ENCODE results near the gene SDK2. TPM values are rescaled to one million over a fixed set of nuclear protein-coding genes. Genes with fewer than 3 reads are reported as not detected.
"Not testable (repeated sequence)": the region's sequence is repeated elsewhere in the genome, so short reads cannot be mapped to it uniquely, and the experiment has no call there.

The SDK2 gene
- total and polyA plus RNA-seq, 11 donors = 0.84 to 4.0 (median 2.6) TPM

- H3K9me3 ChIP-seq = no peaks in the 10 kb centered on the region
- WGBS, 4 donors = 72 to 83% (median 76%) methylated on average over 9 of the region's 9 CpGs
- H3K4me1 ChIP-seq = peaks cover 0 to 11% (median 3%) of the 10 kb centered on the region in 12 donors
- DNase-seq (no peak), ATAC-seq (no peak)
- no peak overlapping the region for H3K4me3 ChIP-seq
- no peak for TF ChIP-seq CTCF (IDR thresholded peaks at IDR 0.05)
- no peak overlapping the region for H3K27ac ChIP-seq
- intact Hi-C loops (cut with DNase I) = loop anchor here in 4 of 10 donors (2.0 to 10.0 kb wide), 3 partner anchors 115 to 647 kb away; no protein-coding TSS in a partner anchor
- no peaks in the 10 kb centered on the region for H3K36me3 ChIP-seq
- no peaks in the 10 kb centered on the region for H3K27me3 ChIP-seq
These were observed 272.4 kb downstream of the SDK2 start for GRCh38 chr17:73371836-73372235.

- no peak overlapping the region for H3K4me3 ChIP-seq
- H3K36me3 ChIP-seq = no peaks in the 10 kb centered on the region
- TF ChIP-seq CTCF (IDR thresholded peaks at IDR 0.05) (no peak), POLR2A (IDR thresholded peaks at IDR 0.05) (no peak)
- H3K27me3 ChIP-seq = no peaks in the 10 kb centered on the region
- ATAC-seq (no peak), DNase-seq (no peak)
- no peaks in the 10 kb centered on the region for H3K9me3 ChIP-seq
- intact Hi-C loops (cut with DNase I) = loop anchor here in 4 of 10 donors (2.0 to 10.0 kb wide), 3 partner anchors 114 to 646 kb away; no protein-coding TSS in a partner anchor
- WGBS, 4 donors = 58 to 66% (median 63%) methylated on average over 6 of the region's 6 CpGs
- H3K27ac ChIP-seq = no peak overlapping the region
- peaks cover 0 to 17% (median 6%) of the 10 kb centered on the region in 12 donors for H3K4me1 ChIP-seq
These were observed 273.0 kb downstream of the SDK2 start for GRCh38 chr17:73371285-73371684.

- not testable (repeated sequence) for H3K36me3 ChIP-seq, H3K9me3 ChIP-seq, H3K4me3 ChIP-seq, H3K27me3 ChIP-seq
- DNase-seq = peak; percentile 82 to 92 (median 87)
- peak; percentile 86 to 99 (median 90) for TF ChIP-seq CTCF (IDR thresholded peaks at IDR 0.05)
- 33 to 38% (median 35%) methylated on average over 14 of the region's 14 CpGs for WGBS, 4 donors
- peaks cover 0 to 30% (median 18%) of the 10 kb centered on the region in 12 donors for H3K4me1 ChIP-seq
- H3K27ac ChIP-seq = peak overlapping the region in 2 of 12 donors; percentile 14 to 25
- ATAC-seq = peak; percentile 75 to 85 (median 79)
- intact Hi-C loops (cut with DNase I) = loop anchor here (1.0 to 10.0 kb wide), 9 partner anchors 58 to 645 kb away; partner anchors contain the start of genes CDC42EP4 (in 4 of the 10) and COG1 (in 3 of the 10)
These were observed 274.3 kb downstream of the SDK2 start for GRCh38 chr17:73369817-73370490.

- peak in 2 of 5 donors; percentile 61 to 63 for DNase-seq
- peaks cover 0 to 31% (median 19%) of the 10 kb centered on the region in 12 donors for H3K4me1 ChIP-seq
- H3K27me3 ChIP-seq = no peaks in the 10 kb centered on the region
- no peak overlapping the region for H3K4me3 ChIP-seq
- TF ChIP-seq CTCF (IDR thresholded peaks at IDR 0.05) (no peak), POLR2A (IDR thresholded peaks at IDR 0.05) (no peak)
- H3K36me3 ChIP-seq = no peaks in the 10 kb centered on the region
- no peaks in the 10 kb centered on the region for H3K9me3 ChIP-seq
- peak overlapping the region in 2 of 12 donors; percentile 14 to 25 for H3K27ac ChIP-seq
- peak; percentile 3 to 69 (median 36) for ATAC-seq
- WGBS, 4 donors = 51 to 75% (median 65%) methylated on average over 12 to 14 of the region's 14 CpGs
- intact Hi-C loops (cut with DNase I) = loop anchor here in 8 of 10 donors (1.0 to 10.0 kb wide), 7 partner anchors 57 to 644 kb away; partner anchors contain the start of genes CDC42EP4 (in 4 of the 8) and COG1 (in 3 of the 8)
These were observed 275.1 kb downstream of the SDK2 start for GRCh38 chr17:73369111-73369521.
